T-helper 2 cell treated with Interferon-gamma antibody and Interleukin-4, amounts not matched to agents 100 ng/mL and 5 ng/mL, for 36 hours (primary cell): Measurements from ENCODE around the gene PLXNA2. TPM values are rescaled to one million over a fixed set of nuclear protein-coding genes. Genes with fewer than 3 reads are reported as not detected.

ENCODE experiments used
- intact Hi-C: fragments of 100-400 bp; cut with micrococcal nuclease; formaldehyde crosslinking; loops from one replicate; pipeline ENCODE4 v1.15.1; 2023
- total RNA-seq: library from RNA; stranded (reverse); gene quantifications from 2 replicates; pipeline ENCODE4 v1.2.3, GENCODE V29; 2022

Gene PLXNA2
- total RNA-seq, 1 donor from 2014 or later, result 0.39 TPM

GRCh38 chr1:207983044-207983635 is 261.0 kb downstream of the PLXNA2 start:
- intact Hi-C loops, result no loop called here

DNA sequence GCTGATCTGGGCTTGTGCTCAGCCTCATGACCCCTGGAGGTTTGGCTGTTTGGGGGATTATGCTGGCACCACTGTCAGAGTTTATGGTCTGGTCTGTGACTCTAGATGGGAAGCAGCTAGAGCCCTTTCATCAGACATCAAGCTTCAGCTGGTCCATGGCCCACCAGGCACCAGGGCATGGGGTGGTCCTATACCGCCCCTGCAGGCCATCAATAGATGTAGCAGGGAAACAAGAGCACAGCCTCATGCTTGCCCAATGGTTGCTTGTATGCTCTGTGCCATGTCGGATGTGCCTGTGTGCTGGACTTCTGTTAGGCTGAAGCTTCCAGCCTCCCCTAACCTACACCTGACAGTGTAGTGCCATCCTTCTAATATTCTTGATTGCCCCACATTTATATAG is 262.2 kb downstream of the PLXNA2 start:
- intact Hi-C loops, result no loop called here

GRCh38 chr1:207978441-207978840 is 265.7 kb downstream of the PLXNA2 start:
- intact Hi-C loops, result no loop called here

- intact Hi-C loops, result no loop called here
These were observed 266.3 kb downstream of the PLXNA2 start for GRCh38 chr1:207977876-207978275.

GRCh38 chr1:207973898-207974568 is 270.2 kb downstream of the PLXNA2 start:
- intact Hi-C loops, result no loop called here

GRCh38 chr1:207972337-207972736 is 271.8 kb downstream of the PLXNA2 start:
- intact Hi-C loops, result no loop called here
